K562 (cell line): Measurements from ENCODE around the gene CHST12. TPM values are rescaled to one million over a fixed set of nuclear protein-coding genes. Genes with fewer than 3 reads are reported as not detected.

Experiments
- ATAC-seq: fragments of 200-7000 bp; cut with Tn5 transposase; 3 replicates; pipeline ENCODE4 v1.9.1; 2020; ENCODE audit warnings: moderate library complexity
- BruUV-seq: library from RNA; stranded (reverse); fragments of 400-500 nt; replicated peaks from 2 replicates; lab custom pipeline; 2021; lab: Mats Ljungman, UMichigan
- CTCF ChIA-PET: fragments of 300-600 bp; formaldehyde crosslinking; extraction: SDS; loops from one replicate; lab custom pipeline; 2021; ENCODE audit warnings: low intra/inter-chr PET ratio; lab: Yijun Ruan, JAX
- POLR2A ChIA-PET: fragments of 300-600, 350-650 bp; sonication (Branson Sonifier 250); formaldehyde crosslinking; extraction: SDS; loops from one replicate; lab custom pipeline; 2021; ENCODE audit warnings: antibody characterized with exemption, inconsistent platforms; lab: Yijun Ruan, JAX
- DNase-seq, 4 experiments: peaks; one replicate each; pipeline versions ENCODE4 v3.0.0 to v3.0.0-alpha.2; 2011 to 2018; ENCODE audit warnings: low spot score in 3 of 4, mixed read lengths in 3 of 4; ENCODE audit errors: extremely low read depth in 1 of 4
- FAIRE-seq: peaks from 2 replicates; lab custom pipeline; 2011; peaks lifted over from hg19 to GRCh38; lab: Jason Lieb, UNC
- H2AFZ ChIP-seq: 2 replicates; pipeline ENCODE4 v1.6.0; 2011; ENCODE audit warnings: low read depth, low read length, control low read depth, inconsistent platforms
- H3K27ac ChIP-seq: fragments of 200-600 bp; 3 replicates; pipeline ENCODE4 v1.8.0; 2011; ENCODE audit warnings: low read depth, mild to moderate bottlenecking, control low read depth, inconsistent platforms, low read length, moderate library complexity, mixed read lengths; ENCODE audit errors: extremely low read depth
- H3K27me3 ChIP-seq, 2 experiments: fragments of 300-600 bp in 1 of 2; 2 replicates in 1 of 2; 3 replicates in 1 of 2; pipeline versions ENCODE4 v1.6.0 to v1.8.0; 2011; ENCODE audit warnings: inconsistent platforms in 2 of 2, low read length in 2 of 2, mild to moderate bottlenecking in 1 of 2, mixed read lengths in 1 of 2, moderate library complexity in 1 of 2; ENCODE audit not compliant: control insufficient read depth in 2 of 2, insufficient read depth in 2 of 2
- H3K36me3 ChIP-seq: fragments of 300-600 bp; 3 replicates; pipeline ENCODE4 v1.8.0; 2011; ENCODE audit warnings: mild to moderate bottlenecking, low read length, inconsistent platforms; ENCODE audit not compliant: control insufficient read depth, insufficient read depth
- H3K4me1 ChIP-seq, 2 experiments: fragments of 200-600 bp in 1 of 2; replicated peaks in 1 of 2; 2 replicates in 1 of 2; 3 replicates in 1 of 2; pipeline versions ENCODE4 v1.5.1 to v1.8.0; 2011; ENCODE audit warnings: inconsistent platforms in 2 of 2, low read length in 2 of 2, mild to moderate bottlenecking in 1 of 2, mixed read lengths in 1 of 2, moderate library complexity in 1 of 2; ENCODE audit not compliant: control insufficient read depth in 2 of 2, insufficient read depth in 2 of 2
- H3K4me2 ChIP-seq: 2 replicates; pipeline ENCODE4 v1.6.1; 2011; ENCODE audit warnings: low read length, control low read depth, inconsistent platforms, mixed read lengths; ENCODE audit not compliant: insufficient read depth
- H3K4me3 ChIP-seq: fragments of 200-600 bp; sonication (generic), shearing (Covaris generic); 2 replicates; pipeline ENCODE4 v1.5.1; 2016; ENCODE audit warnings: control low read depth, inconsistent platforms
- H3K79me2 ChIP-seq: fragments of 200-600 bp; 3 replicates; pipeline ENCODE4 v1.8.0; 2011; ENCODE audit warnings: low read length, inconsistent platforms; ENCODE audit not compliant: control insufficient read depth, insufficient read depth
- H3K9ac ChIP-seq, 2 experiments: 2 replicates each; pipeline versions ENCODE4 v1.6.0 to v1.6.1; 2011; ENCODE audit warnings: low read depth in 2 of 2, low read length in 2 of 2, control low read depth in 1 of 2, inconsistent platforms in 1 of 2, mild to moderate bottlenecking in 1 of 2, mixed read lengths in 1 of 2; ENCODE audit not compliant: insufficient read depth in 1 of 2
- H3K9me1 ChIP-seq: one replicate; pipeline ENCODE4 v1.6.0; 2011; ENCODE audit warnings: inconsistent platforms, mild to moderate bottlenecking, low read length, moderate library complexity; ENCODE audit not compliant: control insufficient read depth, insufficient read depth
- H3K9me3 ChIP-seq: replicated peaks from 2 replicates; pipeline ENCODE4 v1.5.1; 2011; ENCODE audit warnings: low read depth, low read length, inconsistent platforms; ENCODE audit not compliant: control insufficient read depth, insufficient read depth
- H4K20me1 ChIP-seq: replicated peaks from 2 replicates; pipeline ENCODE4 v1.6.1; 2011; ENCODE audit warnings: low read length, inconsistent platforms, mixed read lengths; ENCODE audit not compliant: control insufficient read depth, insufficient read depth
- CREB3L1 ChIP-seq: fragments of 450-650 bp; IDR thresholded peaks from 2 replicates; pipeline ENCODE4 v1.6.1; 2014; ENCODE audit warnings: low read depth, mild to moderate bottlenecking, moderate library complexity, borderline replicate concordance
- E2F6 ChIP-seq, 2 experiments: IDR thresholded peaks; 2 replicates each; pipeline ENCODE4 v1.6.1; 2011; ENCODE audit warnings: borderline replicate concordance in 1 of 2, control low read depth in 1 of 2, low read depth in 1 of 2, low read length in 1 of 2, mild to moderate bottlenecking in 1 of 2, mixed read lengths in 1 of 2, moderate library complexity in 1 of 2; ENCODE audit not compliant: insufficient read depth in 1 of 2, insufficient read length in 1 of 2, poor library complexity in 1 of 2, severe bottlenecking in 1 of 2; ENCODE audit errors: extremely low read depth in 1 of 2
- FUS ChIP-seq: fragments of 200-400 bp; formaldehyde crosslinking; optimal IDR thresholded peaks from 2 replicates; pipeline ENCODE3; 2017; ENCODE audit warnings: low read depth, low read length
- NR2C1 ChIP-seq, 2 experiments: fragments of 450-650 bp; IDR thresholded peaks; 2 replicates each; pipeline ENCODE4 v1.6.1; 2017; ENCODE audit warnings: mild to moderate bottlenecking in 2 of 2, antibody characterized with exemption in 1 of 2, inconsistent platforms in 1 of 2, missing compliant biosample characterization in 1 of 2, missing genetic modification characterization in 1 of 2
- RNF219 ChIP-seq: fragments of 250-450 bp; sonication (Bioruptor Pico); IDR thresholded peaks from 2 replicates; pipeline ENCODE4 v1.5.0; 2022; ENCODE audit warnings: mild to moderate bottlenecking
- SP2 ChIP-seq: IDR thresholded peaks from 2 replicates; pipeline ENCODE4 v1.6.1; 2011; ENCODE audit warnings: mild to moderate bottlenecking, low read depth, low read length, moderate library complexity; ENCODE audit not compliant: poor library complexity, severe bottlenecking; ENCODE audit errors: extremely low read depth
- TAF1 ChIP-seq: IDR thresholded peaks from 2 replicates; pipeline ENCODE4 v1.6.1; 2011; ENCODE audit warnings: mild to moderate bottlenecking, low read length, moderate library complexity; ENCODE audit not compliant: insufficient read depth, control insufficient read depth, severe bottlenecking; ENCODE audit errors: extremely low read depth
- TARDBP ChIP-seq: fragments of 450-650 bp; IDR thresholded peaks from 2 replicates; pipeline ENCODE4 v1.6.1; 2016
- WGBS: fragments of 100-300 bp; shearing (Covaris generic); methylation state at CpG from one replicate; pipeline ENCODE4 v1.1.6; 2016; ENCODE audit warnings: low coverage, mixed read lengths; ENCODE audit not compliant: insufficient coverage; ENCODE audit errors: missing lambda C conversion rate; 5-methylcytosine and 5-hydroxymethylcytosine counted together
- in situ Hi-C: fragments of 300-500 bp; cut with MboI; formaldehyde crosslinking; loops from 4 replicates; pipeline ENCODE4 v1.15.0; 2018; ENCODE audit warnings: inconsistent platforms, mixed read lengths
- intact Hi-C: fragments of 100-400 bp; cut with micrococcal nuclease; formaldehyde crosslinking; loops from 2 replicates; pipeline ENCODE4 v1.14.2; 2022
- polyA plus RNA-seq, 8 experiments: library from polyadenylated mRNA; depleted of rRNA in 4 of 8; stranded (reverse) in 5 of 8; unstranded in 3 of 8; fragments of >200 nt; fragmentation: Nextera tagmentation in 2 of 8; fragmentation: Illumina TruSeq in 1 of 8; extraction: Ambion mirVana in 2 of 8; extraction: Trizol in 1 of 8; gene quantifications; 2 replicates each; pipeline versions ENCODE4 v1.2.1 to v1.2.3, GENCODE V29; 2011 to 2014; ENCODE audit warnings: inconsistent platforms in 1 of 8, missing spikeins in 1 of 8
- total RNA-seq, 7 experiments: library from RNA; depleted of rRNA in 6 of 7; stranded (reverse); fragments of >200 nt in 6 of 7; fragmentation: Illumina TruSeq in 2 of 7; extraction: Trizol in 2 of 7; gene quantifications; 2 replicates each; pipeline versions ENCODE4 v1.2.1 to v1.2.3, GENCODE V29; 2011 to 2021; ENCODE audit warnings: low replicate concordance in 1 of 7
- TF ChIP-seq, protein P1 (sequence below): fragments of 250-450 bp; sonication (Bioruptor Pico); IDR thresholded peaks from 2 replicates; pipeline ENCODE4 v1.8.0; 2022; ENCODE audit warnings: inconsistent platforms, mild to moderate bottlenecking, moderate library complexity, borderline replicate concordance
- TF ChIP-seq, protein P2 (sequence below): sonication (generic); formaldehyde crosslinking; IDR thresholded peaks from 2 replicates; pipeline ENCODE4 v1.9.0; 2022; ENCODE audit warnings: mild to moderate bottlenecking, missing genetic modification reagents

The CHST12 gene
- total and polyA plus RNA-seq, 9 of the 15 experiments (the other 6 are each of a cell fraction or from before 2014, with no cell fraction given) = 0.18 to 19.8 (median 3.6) TPM

DNA sequence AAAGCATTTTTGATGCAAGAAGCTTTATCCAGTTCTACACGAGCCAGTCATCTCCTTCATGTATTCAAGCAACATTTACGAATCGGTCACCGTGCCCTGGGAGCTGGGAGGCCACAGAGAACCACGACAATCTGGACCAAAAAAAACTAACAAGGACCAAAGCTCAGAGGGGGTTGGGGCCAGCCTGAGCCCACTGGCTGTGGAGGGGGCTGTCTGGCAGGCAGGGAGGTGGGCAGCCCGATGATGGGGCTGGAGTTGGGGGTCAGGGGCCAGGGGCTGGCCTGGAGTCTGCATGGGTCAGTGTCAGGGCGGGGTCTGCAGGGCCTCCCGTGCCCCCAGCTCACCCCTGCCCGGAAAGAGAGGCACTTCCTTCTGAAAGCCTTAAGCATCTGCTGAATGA is 85.3 kb downstream of the CHST12 start (continued):
- TF ChIP-seq, protein P1, sequence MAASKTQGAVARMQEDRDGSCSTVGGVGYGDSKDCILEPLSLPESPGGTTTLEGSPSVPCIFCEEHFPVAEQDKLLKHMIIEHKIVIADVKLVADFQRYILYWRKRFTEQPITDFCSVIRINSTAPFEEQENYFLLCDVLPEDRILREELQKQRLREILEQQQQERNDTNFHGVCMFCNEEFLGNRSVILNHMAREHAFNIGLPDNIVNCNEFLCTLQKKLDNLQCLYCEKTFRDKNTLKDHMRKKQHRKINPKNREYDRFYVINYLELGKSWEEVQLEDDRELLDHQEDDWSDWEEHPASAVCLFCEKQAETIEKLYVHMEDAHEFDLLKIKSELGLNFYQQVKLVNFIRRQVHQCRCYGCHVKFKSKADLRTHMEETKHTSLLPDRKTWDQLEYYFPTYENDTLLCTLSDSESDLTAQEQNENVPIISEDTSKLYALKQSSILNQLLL (CRISPR knock-in tag) = no peak
- TF ChIP-seq TAF1 = no peak

DNA sequence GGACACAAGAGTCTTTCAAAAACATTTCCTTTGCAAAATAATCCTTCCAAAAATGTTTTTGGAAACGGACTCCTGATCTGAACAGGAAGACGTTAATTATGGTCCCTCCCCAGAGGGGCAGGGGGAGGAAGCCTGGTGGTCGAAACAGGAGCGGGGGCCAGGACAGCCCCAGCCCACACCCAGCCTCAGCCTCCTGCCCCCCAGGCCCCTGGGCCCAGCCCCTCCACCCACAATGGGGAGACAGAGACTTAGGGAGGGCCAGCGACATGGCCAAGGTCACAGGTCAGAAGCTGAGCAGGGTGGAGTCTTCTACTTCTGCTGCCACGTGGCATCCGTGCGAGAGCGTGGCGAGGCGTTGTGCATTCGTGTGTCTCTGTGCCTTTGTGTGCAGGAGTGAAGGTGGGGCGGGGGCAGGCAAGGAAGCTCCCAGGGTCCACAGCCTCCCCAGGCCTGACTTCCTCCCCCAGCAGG is 86.8 kb downstream of the CHST12 start:
- peaks cover 0 to 38% of the 10 kb centered on the region in 2 experiments; a peak in 2 of 5 replicates for H3K4me1 ChIP-seq
- peak overlapping the region; percentile 32; the same call in 1 of the 2 replicates for H2AFZ ChIP-seq
- H3K27ac ChIP-seq = no peak overlapping the region
- WGBS = 6% methylated on average over 12 of the region's 13 CpGs
- TF ChIP-seq FUS = no peak
- TF ChIP-seq E2F6 (IDR thresholded peaks at IDR 0.05; ENCODE audit: borderline replicate concordance in 1 of 2, extremely low read depth in 1 of 2, insufficient read depth in 1 of 2, insufficient read length in 1 of 2, low read depth in 1 of 2, low read length in 1 of 2, poor library complexity in 1 of 2, severe bottlenecking in 1 of 2) = peak in 1 of 2 experiments; percentile 12
- TF ChIP-seq RNF219 (CRISPR knock-in tag) = no peak
- TF ChIP-seq, protein P2, sequence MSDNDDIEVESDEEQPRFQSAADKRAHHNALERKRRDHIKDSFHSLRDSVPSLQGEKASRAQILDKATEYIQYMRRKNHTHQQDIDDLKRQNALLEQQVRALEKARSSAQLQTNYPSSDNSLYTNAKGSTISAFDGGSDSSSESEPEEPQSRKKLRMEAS (CRISPR knock-in tag) = peak; percentile 17; the same call in 1 of the 2 replicates
- TF ChIP-seq SP2 = no peak
- TF ChIP-seq NR2C1 (IDR thresholded peaks at IDR 0.05) = peak; percentile 20; the same call in 1 of the 2 replicates
- no peak for TF ChIP-seq NR2C1 (tag; IDR thresholded peaks at IDR 0.05)
- peak; percentile 24; the same call in 1 of the 2 replicates for TF ChIP-seq CREB3L1
- TF ChIP-seq TARDBP = no peak
- TF ChIP-seq, all 486 proteins: peak for 4
- no peak for DNase-seq
- Histone ChIP-seq H3K9me1 (no peaks in the 10 kb centered on the region), H4K20me1 (no peaks in the 10 kb centered on the region), H3K27me3 (no peaks in the 10 kb centered on the region), H3K4me3 (no peak overlapping the region), H3K79me2 (no peaks in the 10 kb centered on the region), H3K36me3 (no peaks in the 10 kb centered on the region), H3K9ac (peak overlapping the region in 1 of 2 experiments; percentile 65; a peak in 1 of 4 replicates), H3K4me2 (no peak overlapping the region), H3K9me3 (no peaks in the 10 kb centered on the region)
- no peak for FAIRE-seq
- in situ Hi-C loops = no loop called here
- intact Hi-C loops = no loop called here
- BruUV-seq = no TSS peak
- CTCF ChIA-PET = no interaction called here
- POLR2A ChIA-PET = no interaction called here
- no peak for ATAC-seq
